Measurements from ENCODE around the gene ABR. TPM values are rescaled to one million over a fixed set of nuclear protein-coding genes. Genes with fewer than 3 reads are reported as not detected.
A peak's percentile ranks its signal among the peaks of the same experiment; 100 is the strongest.
"Not testable (repeated sequence)": the region's sequence is repeated elsewhere in the genome, so short reads cannot be mapped to it uniquely, and the experiment has no call there.

The ABR gene
- polyA plus RNA-seq, 4 donors = 46.3 to 53.3 (median 49.0) TPM

GRCh38 chr17:1203111-1203966, 23.6 kb upstream of the ABR start:
- DNase-seq (ENCODE audit: low read depth in 4 of 4, low spot score in 3 of 4) = no peak

- DNase-seq (ENCODE audit: low read depth in 4 of 4, low spot score in 3 of 4) = no peak
Measured at GRCh38 chr17:1202291-1202690, 22.5 kb upstream of the ABR start.

GRCh38 chr17:1201132-1201702, 21.4 kb upstream of the ABR start:
- DNase-seq (ENCODE audit: low read depth in 4 of 4, low spot score in 3 of 4) = no peak

- not testable (repeated sequence) for DNase-seq (ENCODE audit: low read depth in 4 of 4, low spot score in 3 of 4)
Measured at GRCh38 chr17:1199271-1199743, 19.5 kb upstream of the ABR start.

- DNase-seq (ENCODE audit: low read depth in 4 of 4, low spot score in 3 of 4) = no peak
Measured at GRCh38 chr17:1197781-1198490, 18.2 kb upstream of the ABR start.

- DNase-seq (ENCODE audit: low read depth in 4 of 4, low spot score in 3 of 4) = no peak
Measured at GRCh38 chr17:1197379-1197778, 17.6 kb upstream of the ABR start.

- no peak for DNase-seq (ENCODE audit: low read depth in 4 of 4, low spot score in 3 of 4)
Measured at GRCh38 chr17:1196946-1197345, 17.2 kb upstream of the ABR start.

- DNase-seq (ENCODE audit: low read depth in 4 of 4, low spot score in 3 of 4) = no peak
Measured at GRCh38 chr17:1192911-1193699, 13.3 kb upstream of the ABR start.

GRCh38 chr17:1190751-1191331, 11.1 kb upstream of the ABR start:
- DNase-seq (ENCODE audit: low read depth in 4 of 4, low spot score in 3 of 4) = no peak

GRCh38 chr17:1188812-1189504, 9.2 kb upstream of the ABR start:
- no peak for DNase-seq (ENCODE audit: low read depth in 4 of 4, low spot score in 3 of 4)

GRCh38 chr17:1186923-1187771, 7.4 kb upstream of the ABR start:
- DNase-seq (ENCODE audit: low read depth in 4 of 4, low spot score in 3 of 4) = peak in 1 of 4 donors; percentile 81

- DNase-seq (ENCODE audit: low read depth in 4 of 4, low spot score in 3 of 4) = no peak
Measured at GRCh38 chr17:1186214-1186820, 6.5 kb upstream of the ABR start.

- DNase-seq (ENCODE audit: low read depth in 4 of 4, low spot score in 3 of 4) = no peak
Measured at GRCh38 chr17:1183171-1183873, 3.5 kb upstream of the ABR start.

- no peak for DNase-seq (ENCODE audit: low read depth in 4 of 4, low spot score in 3 of 4)
Measured at GRCh38 chr17:1182811-1183170, 3.0 kb upstream of the ABR start.

- DNase-seq (ENCODE audit: low read depth in 4 of 4, low spot score in 3 of 4) = no peak
Measured at GRCh38 chr17:1181753-1182137, 2.0 kb upstream of the ABR start.

- DNase-seq (ENCODE audit: low read depth in 4 of 4, low spot score in 3 of 4) = no peak
Measured at GRCh38 chr17:1180958-1181752, 1.4 kb upstream of the ABR start.

All from right renal pelvis (tissue), 4 donors.